ENCODE data around the gene SLC9C2.

- TF ChIP-seq, protein P1, sequence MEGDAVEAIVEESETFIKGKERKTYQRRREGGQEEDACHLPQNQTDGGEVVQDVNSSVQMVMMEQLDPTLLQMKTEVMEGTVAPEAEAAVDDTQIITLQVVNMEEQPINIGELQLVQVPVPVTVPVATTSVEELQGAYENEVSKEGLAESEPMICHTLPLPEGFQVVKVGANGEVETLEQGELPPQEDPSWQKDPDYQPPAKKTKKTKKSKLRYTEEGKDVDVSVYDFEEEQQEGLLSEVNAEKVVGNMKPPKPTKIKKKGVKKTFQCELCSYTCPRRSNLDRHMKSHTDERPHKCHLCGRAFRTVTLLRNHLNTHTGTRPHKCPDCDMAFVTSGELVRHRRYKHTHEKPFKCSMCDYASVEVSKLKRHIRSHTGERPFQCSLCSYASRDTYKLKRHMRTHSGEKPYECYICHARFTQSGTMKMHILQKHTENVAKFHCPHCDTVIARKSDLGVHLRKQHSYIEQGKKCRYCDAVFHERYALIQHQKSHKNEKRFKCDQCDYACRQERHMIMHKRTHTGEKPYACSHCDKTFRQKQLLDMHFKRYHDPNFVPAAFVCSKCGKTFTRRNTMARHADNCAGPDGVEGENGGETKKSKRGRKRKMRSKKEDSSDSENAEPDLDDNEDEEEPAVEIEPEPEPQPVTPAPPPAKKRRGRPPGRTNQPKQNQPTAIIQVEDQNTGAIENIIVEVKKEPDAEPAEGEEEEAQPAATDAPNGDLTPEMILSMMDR (IDR thresholded peaks at IDR 0.05; ENCODE audit: low read length) = no peak
- TF ChIP-seq EZH2phosphoT487 (IDR thresholded peaks at IDR 0.05; ENCODE audit: low read length) = no peak
These were observed 12.3 kb downstream of the SLC9C2 start for GRCh38 chr1:173590557-173590956.

Data from MM.1S (cell line).